Measurements from ENCODE around the gene TPCN2. TPM values are rescaled to one million over a fixed set of nuclear protein-coding genes. Genes with fewer than 3 reads are reported as not detected.

TPCN2 gene
- total RNA-seq, 1 experiment from 2014 or later = 15.2 TPM

DNA sequence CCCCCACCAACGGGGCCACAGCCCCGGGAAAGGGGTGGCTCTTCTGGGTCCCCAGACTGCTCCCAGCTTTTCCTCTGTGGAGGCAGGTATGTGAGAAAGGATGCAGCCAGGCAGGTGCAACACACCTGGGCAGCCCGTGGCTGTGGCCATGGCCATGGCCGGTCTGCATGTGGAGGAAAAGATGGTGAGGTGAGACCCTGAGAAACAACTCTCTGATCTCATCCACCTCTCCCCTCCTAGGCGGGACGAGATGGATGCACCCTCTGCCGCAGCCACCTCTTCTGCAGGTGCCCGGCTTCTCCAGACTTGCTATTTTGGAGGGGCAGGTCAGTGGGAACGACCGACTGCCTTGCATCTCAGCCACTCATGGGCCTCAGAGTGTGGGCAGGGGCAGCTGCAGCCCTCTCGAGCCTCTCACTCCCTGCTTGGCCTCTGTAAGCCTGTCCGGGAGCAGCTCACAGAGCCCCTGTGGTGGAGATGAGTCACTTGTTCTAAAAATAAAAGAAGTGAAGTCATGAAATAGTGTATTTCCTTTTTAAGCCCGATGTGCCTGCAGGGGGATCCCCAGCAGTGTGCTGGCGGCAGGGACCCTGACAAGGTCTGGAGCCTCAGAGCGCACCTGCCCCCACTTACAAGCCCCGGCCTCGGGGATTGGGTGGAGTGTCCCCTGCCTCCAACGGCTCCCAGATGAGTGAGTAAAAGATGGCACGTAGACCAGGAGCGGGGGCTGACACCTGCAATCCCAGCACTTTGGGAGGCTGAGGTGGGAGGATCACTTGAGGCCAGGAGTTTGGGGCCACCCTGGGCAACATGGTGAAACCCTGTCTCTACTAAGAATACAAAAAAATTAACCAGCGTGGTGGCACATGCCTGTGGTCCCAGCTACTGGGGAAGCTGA lies 117.7 kb downstream of the TPCN2 start:
- H4K20me1 ChIP-seq (ENCODE audit: insufficient read depth) = no peaks in the 10 kb centered on the region
- POLR2A ChIA-PET = interaction anchor here (1.5 kb wide), 1 partner anchor 128 kb away, joined by 3 read pairs; the partner anchor contains the start of gene MYEOV
- peak overlapping the region; percentile 83 for H3K4me2 ChIP-seq (ENCODE audit: low read length)
- no peaks in the 10 kb centered on the region for H3K79me2 ChIP-seq (ENCODE audit: insufficient read depth, low read length)
- no peaks in the 10 kb centered on the region for H3K27me3 ChIP-seq (ENCODE audit: insufficient read depth, low read length)
- CTCF ChIA-PET = interaction anchor here (1.1 kb wide), 1 partner anchor 35 kb away, joined by 3 read pairs; no protein-coding TSS in a partner anchor
- RAD21 ChIA-PET (ENCODE audit: low non-redundant PET in 1 of 2, low total read pairs in 2 of 2, uncharacterized antibody in 2 of 2, unreplicated experiment in 2 of 2) = interaction anchor here in 1 of 2 experiments (1.4 kb wide), 1 partner anchor 35 kb away, joined by 5 read pairs; no protein-coding TSS in a partner anchor
- peaks cover 17 to 27% of the 10 kb centered on the region in 2 experiments for H3K4me1 ChIP-seq (ENCODE audit: control insufficient read depth in 1 of 2, insufficient read depth in 2 of 2, low read length in 2 of 2)
- peak; percentile 35 for DNase-seq (ENCODE audit: low read depth, low spot score)
- no peak overlapping the region for H2AFZ ChIP-seq (ENCODE audit: low read depth, low read length, poor library complexity, severe bottlenecking)
- H3K9ac ChIP-seq (ENCODE audit: low read length) = peak overlapping the region; percentile 42
- H3K9me2 ChIP-seq (ENCODE audit: insufficient read depth) = 0 out of 2 replicates have a peak, but pooled peaks cover 2% of the 10 kb centered on the region
- ATAC-seq = peak; percentile 87
- intact Hi-C loops (cut with micrococcal nuclease) = no loop called here
- BruUV-seq (replicated peaks) = no TSS peak
- H3K27ac ChIP-seq (ENCODE audit: low read depth, low read length) = peak overlapping the region; percentile 2; the same call in 1 of the 2 replicates
- no peaks in the 10 kb centered on the region; a peak in 1 of 4 replicates for H3K9me3 ChIP-seq (ENCODE audit: control insufficient read depth in 1 of 2, insufficient read depth in 1 of 2, low read depth in 1 of 2, low read length in 2 of 2)
- peak overlapping the region; percentile 13 to 50 for H3K4me3 ChIP-seq (replicated peaks in 1 of 2; ENCODE audit: low read depth in 1 of 2, low read length in 2 of 2)
- H3K36me3 ChIP-seq (ENCODE audit: control insufficient read depth in 1 of 2, insufficient read depth in 2 of 2, low read length in 2 of 2) = no peaks in the 10 kb centered on the region
- TF ChIP-seq ZFX (IDR thresholded peaks at IDR 0.05) = no peak
- TF ChIP-seq YY1 (IDR thresholded peaks at IDR 0.05; ENCODE audit: extremely low read depth, insufficient replicate concordance, low read depth, low read length) = no peak
- TF ChIP-seq, protein P1, sequence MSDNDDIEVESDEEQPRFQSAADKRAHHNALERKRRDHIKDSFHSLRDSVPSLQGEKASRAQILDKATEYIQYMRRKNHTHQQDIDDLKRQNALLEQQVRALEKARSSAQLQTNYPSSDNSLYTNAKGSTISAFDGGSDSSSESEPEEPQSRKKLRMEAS (IDR thresholded peaks at IDR 0.05) = no peak
- no peak for TF ChIP-seq ZNF274 (IDR thresholded peaks at IDR 0.05; ENCODE audit: low read depth, low read length)
- no peak for TF ChIP-seq CEBPB (IDR thresholded peaks at IDR 0.05; ENCODE audit: low read depth)
- TF ChIP-seq FOSL1 (IDR thresholded peaks at IDR 0.05; ENCODE audit: low read depth) = peak; percentile 75
- TF ChIP-seq SIN3A (IDR thresholded peaks at IDR 0.05; ENCODE audit: low read depth) = no peak
- TF ChIP-seq TCF7L2 (IDR thresholded peaks at IDR 0.05; ENCODE audit: borderline replicate concordance, extremely low read depth, insufficient read depth, insufficient read length) = no peak
- peak; percentile 83 for TF ChIP-seq SRF (IDR thresholded peaks at IDR 0.05; ENCODE audit: low read depth)
- no peak for TF ChIP-seq CBX3 (IDR thresholded peaks at IDR 0.05; ENCODE audit: low read depth)
- TF ChIP-seq POLR2A (IDR thresholded peaks at IDR 0.05; ENCODE audit: borderline replicate concordance, extremely low read depth, insufficient read depth, insufficient read length) = no peak
- TF ChIP-seq, protein P2, sequence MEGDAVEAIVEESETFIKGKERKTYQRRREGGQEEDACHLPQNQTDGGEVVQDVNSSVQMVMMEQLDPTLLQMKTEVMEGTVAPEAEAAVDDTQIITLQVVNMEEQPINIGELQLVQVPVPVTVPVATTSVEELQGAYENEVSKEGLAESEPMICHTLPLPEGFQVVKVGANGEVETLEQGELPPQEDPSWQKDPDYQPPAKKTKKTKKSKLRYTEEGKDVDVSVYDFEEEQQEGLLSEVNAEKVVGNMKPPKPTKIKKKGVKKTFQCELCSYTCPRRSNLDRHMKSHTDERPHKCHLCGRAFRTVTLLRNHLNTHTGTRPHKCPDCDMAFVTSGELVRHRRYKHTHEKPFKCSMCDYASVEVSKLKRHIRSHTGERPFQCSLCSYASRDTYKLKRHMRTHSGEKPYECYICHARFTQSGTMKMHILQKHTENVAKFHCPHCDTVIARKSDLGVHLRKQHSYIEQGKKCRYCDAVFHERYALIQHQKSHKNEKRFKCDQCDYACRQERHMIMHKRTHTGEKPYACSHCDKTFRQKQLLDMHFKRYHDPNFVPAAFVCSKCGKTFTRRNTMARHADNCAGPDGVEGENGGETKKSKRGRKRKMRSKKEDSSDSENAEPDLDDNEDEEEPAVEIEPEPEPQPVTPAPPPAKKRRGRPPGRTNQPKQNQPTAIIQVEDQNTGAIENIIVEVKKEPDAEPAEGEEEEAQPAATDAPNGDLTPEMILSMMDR (IDR thresholded peaks at IDR 0.05 in 2 of 3, conservative IDR thresholded peaks at IDR 0.05 in 1 of 3; ENCODE audit: borderline replicate concordance in 1 of 3, insufficient read depth in 1 of 3, low read depth in 2 of 3, low read length in 2 of 3) = no peak
- no peak for TF ChIP-seq EZH2phosphoT487 (IDR thresholded peaks at IDR 0.05; ENCODE audit: borderline replicate concordance)
- TF ChIP-seq, protein P3, sequence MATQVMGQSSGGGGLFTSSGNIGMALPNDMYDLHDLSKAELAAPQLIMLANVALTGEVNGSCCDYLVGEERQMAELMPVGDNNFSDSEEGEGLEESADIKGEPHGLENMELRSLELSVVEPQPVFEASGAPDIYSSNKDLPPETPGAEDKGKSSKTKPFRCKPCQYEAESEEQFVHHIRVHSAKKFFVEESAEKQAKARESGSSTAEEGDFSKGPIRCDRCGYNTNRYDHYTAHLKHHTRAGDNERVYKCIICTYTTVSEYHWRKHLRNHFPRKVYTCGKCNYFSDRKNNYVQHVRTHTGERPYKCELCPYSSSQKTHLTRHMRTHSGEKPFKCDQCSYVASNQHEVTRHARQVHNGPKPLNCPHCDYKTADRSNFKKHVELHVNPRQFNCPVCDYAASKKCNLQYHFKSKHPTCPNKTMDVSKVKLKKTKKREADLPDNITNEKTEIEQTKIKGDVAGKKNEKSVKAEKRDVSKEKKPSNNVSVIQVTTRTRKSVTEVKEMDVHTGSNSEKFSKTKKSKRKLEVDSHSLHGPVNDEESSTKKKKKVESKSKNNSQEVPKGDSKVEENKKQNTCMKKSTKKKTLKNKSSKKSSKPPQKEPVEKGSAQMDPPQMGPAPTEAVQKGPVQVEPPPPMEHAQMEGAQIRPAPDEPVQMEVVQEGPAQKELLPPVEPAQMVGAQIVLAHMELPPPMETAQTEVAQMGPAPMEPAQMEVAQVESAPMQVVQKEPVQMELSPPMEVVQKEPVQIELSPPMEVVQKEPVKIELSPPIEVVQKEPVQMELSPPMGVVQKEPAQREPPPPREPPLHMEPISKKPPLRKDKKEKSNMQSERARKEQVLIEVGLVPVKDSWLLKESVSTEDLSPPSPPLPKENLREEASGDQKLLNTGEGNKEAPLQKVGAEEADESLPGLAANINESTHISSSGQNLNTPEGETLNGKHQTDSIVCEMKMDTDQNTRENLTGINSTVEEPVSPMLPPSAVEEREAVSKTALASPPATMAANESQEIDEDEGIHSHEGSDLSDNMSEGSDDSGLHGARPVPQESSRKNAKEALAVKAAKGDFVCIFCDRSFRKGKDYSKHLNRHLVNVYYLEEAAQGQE (IDR thresholded peaks at IDR 0.05; ENCODE audit: low read depth) = no peak
- TF ChIP-seq JUND (IDR thresholded peaks at IDR 0.05) = peak; percentile 78
- TF ChIP-seq POLR2AphosphoS5 (IDR thresholded peaks at IDR 0.05; ENCODE audit: low read depth, low read length) = no peak
- TF ChIP-seq SP1 (IDR thresholded peaks at IDR 0.05; ENCODE audit: low read depth) = no peak
- TF ChIP-seq, protein P4, sequence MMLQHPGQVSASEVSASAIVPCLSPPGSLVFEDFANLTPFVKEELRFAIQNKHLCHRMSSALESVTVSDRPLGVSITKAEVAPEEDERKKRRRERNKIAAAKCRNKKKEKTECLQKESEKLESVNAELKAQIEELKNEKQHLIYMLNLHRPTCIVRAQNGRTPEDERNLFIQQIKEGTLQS (IDR thresholded peaks at IDR 0.05) = no peak
- no peak for TF ChIP-seq EGR1 (IDR thresholded peaks at IDR 0.05; ENCODE audit: low read depth)
